Measurements from ENCODE around the gene BBX.
A peak's percentile ranks its signal among the peaks of the same experiment; 100 is the strongest.
"Not testable (repeated sequence)": the region's sequence is repeated elsewhere in the genome, so short reads cannot be mapped to it uniquely, and the experiment has no call there.

The BBX gene

DNA sequence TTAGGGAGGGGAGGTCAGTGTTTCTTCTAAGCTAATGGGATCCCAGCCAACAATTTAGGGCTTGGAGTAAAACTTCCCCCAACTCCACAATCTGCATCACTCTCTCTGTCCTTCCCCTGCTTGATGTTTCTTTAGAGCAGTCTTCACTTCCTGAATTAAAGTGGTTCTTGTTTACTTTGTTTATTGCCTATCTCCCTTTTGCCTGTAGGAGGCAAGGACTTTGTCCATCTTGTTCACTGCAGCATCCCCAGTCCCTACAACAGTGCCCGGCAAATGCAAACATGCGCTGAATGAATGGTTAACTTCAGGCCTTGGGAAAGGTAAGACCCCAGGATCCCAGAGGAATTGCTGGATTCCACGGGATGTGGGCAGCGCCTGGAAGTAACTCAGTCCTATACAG is 312.2 kb downstream of the BBX start:
- DNase-seq, result not testable (repeated sequence)

DNA sequence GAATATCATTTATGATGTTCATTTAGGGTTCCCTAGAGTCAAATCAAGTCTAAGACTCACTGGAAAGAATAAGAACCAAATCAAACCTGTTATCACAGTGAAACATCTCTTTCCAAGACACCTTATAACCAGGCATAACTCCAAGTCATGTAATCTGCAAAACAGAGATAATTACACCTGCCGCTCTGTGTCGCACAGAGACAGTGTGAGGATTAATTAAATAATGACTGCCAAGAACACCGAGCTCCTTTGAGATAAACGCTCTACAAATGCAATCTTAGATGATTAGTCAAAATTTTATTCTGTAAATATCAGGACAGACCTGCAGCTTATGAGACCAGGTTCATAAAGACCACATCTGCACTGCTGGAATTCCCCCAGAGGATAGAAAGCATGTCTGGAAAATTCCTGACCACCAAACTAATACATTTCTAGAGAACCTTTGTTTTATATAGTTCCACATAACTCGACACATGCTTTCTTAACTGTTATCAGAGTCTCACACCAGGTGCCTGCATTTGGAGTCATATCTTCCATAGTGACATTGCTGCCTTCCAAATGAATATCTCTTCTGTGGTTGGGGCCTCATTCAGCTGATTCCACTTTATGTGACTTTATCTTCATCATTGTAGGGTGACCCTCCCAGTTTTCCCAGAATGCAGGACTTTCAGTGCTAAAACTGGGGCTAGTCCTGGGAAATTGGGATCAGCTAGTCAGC is 315.3 kb downstream of the BBX start:
- DNase-seq, result no peak

DNA sequence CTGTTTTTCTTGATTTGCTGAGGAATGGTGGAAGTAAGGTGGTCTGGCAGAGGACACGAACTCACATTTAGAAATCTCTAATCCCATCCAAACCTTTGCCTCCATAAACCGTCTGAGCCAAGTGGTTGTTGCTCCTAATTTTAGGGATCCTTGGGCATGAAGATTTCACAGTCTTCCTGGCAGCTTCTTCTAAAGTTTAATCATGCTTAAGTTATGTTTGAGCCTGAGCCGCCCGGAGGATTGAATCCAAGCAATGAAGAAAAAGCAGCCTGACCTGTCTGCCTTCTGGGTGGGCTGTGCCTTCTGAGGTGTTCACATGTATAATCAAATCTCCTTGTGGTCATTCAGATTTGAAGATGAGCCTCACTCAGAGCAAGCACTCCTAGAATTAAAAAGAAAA is 319.1 kb downstream of the BBX start:
- DNase-seq, result no peak

DNA sequence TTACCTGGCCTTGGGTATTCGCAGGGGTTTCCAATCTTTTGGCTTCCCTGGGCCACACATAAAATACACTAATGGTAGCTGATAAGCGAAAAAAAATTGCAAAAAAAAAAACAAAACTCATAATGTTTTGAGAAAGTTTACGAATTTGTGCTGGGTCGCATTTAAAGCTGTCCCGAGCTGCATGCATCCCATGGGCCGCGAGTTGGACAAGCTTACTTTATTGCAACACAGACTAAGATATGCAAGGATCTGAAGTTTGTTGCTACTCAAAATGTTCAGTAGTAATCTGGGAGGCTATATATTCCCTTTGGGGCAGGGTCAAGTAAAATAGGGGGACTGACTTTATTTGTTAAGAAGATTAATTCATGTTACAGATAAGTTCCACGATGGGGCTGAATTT is 320.2 kb downstream of the BBX start:
- DNase-seq, result no peak

DNA sequence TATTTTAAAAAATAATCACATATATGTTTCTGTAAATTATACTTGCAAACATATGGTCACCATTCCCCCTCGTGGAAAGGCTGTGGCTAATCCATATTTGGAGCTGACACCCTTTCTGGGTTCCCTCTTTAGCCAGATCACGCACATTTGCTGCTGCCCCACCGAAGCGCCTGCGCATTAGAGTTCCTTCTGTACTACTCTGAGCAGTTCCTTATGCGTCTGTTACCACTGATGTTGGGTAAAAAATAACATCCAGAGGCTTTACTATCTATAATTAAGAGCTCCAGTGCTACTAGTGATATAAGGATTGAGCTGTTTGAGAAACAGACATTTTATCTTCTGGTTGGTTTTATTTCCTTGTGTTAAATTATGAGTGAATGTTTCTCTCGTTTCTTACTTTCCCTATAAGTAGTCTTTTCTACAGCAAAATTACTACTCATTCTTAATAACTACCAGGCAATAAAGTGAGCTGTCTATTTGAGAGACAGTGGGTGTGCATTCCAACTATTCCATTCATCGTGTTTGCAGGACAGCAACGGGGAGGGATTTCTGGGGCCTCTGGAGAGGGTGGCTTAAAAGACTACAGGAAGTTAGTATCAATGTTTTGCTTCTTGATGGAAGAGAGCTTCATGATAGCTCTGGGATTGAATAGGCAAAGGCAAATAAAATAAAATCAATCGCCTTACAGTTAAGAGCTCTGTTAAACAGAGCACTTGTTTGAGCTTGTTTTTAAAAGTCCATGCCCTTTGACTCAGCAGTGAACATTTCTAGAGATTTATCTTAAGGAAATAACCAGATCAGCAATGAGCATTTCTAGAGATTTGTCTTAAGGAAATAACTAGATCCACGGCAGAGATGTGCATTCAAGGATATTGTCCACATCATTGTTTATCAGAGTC is 322.9 kb downstream of the BBX start:
- DNase-seq, result peak in 1 of 58 donors; percentile 9

DNA sequence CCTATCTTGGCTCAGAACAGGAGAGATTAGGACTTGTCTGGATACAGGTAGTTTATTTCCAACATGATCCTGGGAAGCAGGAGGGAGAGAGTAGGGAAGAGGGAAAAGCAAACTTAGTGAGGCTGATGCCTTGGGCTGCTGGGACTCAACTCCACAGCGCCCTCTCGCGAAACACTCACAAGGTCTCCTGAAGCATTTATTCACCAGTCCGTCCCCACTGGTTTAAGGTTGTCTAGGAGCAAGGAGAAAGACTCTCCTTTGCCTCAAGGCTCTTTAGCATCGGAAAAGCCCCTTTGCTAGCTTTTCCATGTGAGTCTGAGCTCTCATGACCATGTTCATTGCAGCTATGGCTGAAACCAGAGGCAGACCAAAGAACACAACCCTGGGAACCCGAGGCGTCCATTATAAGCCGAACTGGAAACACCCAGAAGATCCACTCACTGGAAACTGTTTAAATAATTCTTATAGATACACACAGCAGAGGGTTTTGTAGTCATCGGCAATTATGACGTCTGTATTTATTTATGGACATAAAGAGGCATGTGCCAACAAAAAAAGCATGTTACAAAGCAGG is 323.6 kb downstream of the BBX start:
- DNase-seq, result peak in 42 of 58 donors; percentile 2 to 52 (median 20)

DNA sequence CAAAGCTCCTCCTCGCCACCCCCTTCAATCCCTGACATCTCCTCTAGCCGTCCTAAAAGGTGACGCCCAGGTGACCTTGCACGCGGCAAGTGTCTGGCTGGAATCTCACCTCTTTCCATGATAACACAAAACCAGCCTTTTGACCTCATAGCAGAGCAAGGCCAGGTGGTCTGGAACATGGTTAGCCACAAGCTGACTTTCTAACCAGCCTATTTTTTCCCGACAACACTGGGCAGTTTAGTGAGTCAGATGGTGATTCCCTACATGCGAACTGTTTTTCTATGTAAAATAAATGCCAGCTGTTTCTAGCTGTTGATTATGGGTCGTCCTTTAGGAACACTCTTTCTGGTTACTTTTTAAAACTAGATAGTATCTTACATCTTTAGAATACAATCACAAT is 325.0 kb downstream of the BBX start:
- no peak for DNase-seq

DNA sequence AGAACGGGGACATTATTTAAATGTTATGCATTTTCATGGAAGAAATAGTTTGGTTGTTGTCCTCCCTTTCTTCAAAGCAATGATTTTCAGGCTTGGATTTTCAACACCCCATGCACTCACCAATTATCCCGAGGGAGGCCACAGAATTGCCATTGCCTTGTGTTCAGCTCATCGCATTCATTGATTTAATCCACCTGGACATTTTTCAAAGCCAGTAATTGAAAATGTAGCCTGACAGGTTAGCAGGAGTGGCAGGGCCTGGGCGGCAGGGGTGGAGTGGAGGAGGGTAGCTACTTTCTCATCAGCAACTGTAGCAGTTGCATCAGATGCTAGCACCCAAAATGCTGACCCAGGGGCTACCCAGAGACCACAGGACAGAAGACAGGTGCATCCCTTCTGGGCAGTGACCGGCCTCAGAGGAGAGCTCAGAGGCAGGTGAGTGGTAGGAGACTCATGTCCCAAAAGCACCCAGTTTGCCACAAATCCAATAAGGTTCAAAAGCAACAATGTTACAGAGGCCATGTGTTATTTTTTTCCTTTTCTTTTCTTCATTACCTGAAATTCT is 325.7 kb downstream of the BBX start:
- no peak for DNase-seq

DNA sequence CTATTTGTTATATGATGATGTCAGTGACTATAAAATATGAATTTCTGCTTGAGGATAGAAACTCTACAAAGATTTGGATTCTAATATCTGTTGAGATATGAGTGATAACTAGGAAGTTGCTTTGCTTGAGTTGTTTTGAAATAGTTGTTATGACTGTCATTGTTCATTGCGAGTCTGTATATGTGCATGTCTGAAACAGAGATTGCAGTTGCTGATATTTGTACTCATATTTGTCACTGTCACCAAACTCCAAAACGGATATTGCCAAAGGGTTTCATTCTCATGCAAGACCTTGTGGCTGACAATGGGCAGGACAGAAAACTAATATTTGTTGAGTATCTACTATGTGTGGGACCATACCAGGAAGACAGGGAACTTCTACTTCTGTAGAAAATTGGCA is 327.9 kb downstream of the BBX start:
- DNase-seq, result no peak

DNA sequence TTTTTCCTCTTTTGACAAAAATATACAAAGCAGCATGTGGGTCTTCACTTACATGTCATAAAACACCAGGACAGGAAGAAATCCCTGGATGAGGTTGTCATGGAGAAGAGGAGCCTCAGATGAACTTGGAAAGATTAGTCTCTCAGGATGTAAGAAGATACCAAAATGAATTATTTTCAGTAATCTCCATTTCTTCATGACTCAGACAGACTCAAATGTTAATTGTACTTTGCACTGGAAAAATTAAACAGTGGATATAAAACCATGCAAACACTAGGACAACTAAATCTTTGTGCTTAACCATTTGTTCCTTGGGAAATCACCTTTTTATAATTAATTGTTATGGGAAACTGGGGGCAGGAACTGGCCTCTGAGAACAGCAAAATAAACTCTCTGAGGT is 331.1 kb downstream of the BBX start:
- no peak for DNase-seq

DNA sequence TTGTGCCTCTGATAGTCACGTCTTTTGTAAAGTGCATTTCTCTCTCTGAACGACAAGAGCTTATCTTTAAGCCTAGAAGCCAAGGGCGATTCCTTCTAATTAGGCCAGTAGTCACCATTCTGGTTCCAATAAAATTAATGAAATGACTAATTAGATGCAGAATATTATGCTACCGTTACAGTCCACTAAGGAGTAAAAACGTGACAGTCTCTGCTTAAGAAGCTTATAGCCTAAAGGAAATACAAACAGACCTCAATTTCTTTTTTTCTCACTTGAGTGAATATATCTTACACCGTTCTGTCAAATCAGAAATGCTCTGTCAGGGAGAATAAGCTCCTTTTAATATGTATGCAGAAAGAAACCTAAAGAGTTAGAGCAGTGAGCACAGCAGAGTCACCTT is 332.0 kb downstream of the BBX start:
- DNase-seq, result no peak

DNA sequence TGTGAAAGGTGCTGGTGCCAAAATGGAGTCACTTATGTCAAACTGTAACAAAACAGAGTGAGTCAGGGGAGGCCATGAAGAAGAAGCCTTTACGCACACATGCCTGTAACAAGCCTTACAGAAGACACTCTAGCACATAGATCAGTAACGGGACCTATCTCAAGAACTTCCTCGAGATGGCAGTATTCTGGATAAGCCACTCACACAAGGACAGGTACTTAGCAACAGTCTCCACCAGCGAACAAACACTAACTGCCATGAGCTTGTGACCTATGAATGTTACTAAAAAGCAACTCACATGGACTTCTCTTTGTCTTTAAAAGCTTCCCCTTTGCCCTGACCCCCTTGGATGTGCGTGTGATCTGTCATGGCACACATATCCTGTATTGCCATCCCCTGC is 332.9 kb downstream of the BBX start:
- no peak for DNase-seq

DNA sequence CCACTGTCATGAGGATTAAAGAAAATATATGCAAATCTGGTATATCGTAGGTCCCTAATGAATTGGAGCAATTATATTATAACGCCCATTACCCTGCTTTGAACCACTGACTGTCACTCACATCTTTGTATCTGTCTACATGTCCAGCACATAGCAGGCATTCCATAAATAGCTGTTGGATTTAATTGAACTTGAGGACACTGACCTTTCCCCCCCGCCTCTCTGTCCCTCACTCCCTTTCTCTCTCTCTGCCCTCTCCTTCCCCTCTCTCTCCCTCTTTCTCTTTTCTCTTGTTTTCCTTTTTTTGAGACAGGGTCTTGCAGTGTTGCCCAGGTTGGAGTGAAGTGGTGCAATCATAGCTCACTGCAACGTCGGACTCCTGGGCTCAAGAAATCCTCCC is 335.1 kb downstream of the BBX start:
- no peak for DNase-seq

DNA sequence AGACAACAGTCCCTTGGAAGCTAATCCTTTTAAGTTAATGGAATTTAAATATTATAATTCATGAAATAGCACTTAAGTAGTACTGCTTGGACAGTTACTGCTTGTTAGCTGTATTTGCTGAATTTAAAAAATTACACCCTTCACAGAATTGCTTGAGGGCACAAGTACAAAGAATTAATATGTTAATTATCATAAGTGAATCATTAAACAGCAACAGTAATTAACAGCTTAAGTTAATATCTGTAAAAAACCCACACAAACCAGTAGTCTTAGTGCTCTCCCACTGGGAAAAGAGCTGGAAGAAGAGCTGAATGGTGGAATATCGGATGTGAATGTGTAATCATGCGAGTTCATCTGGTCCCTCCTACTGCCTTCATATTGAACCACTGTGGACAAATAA is 336.1 kb downstream of the BBX start:
- no peak for DNase-seq
